HG03025 (cell line): ENCODE results near the gene CBL.

Experiments used
- ATAC-seq: cut with Tn5 transposase; IDR thresholded peaks from one replicate; pipeline ENCODE4 v1.9.1; 2021; ENCODE audit warnings: mild to moderate bottlenecking, moderate library complexity; ENCODE audit not compliant: unreplicated experiment, low FRiP score

CBL gene

DNA sequence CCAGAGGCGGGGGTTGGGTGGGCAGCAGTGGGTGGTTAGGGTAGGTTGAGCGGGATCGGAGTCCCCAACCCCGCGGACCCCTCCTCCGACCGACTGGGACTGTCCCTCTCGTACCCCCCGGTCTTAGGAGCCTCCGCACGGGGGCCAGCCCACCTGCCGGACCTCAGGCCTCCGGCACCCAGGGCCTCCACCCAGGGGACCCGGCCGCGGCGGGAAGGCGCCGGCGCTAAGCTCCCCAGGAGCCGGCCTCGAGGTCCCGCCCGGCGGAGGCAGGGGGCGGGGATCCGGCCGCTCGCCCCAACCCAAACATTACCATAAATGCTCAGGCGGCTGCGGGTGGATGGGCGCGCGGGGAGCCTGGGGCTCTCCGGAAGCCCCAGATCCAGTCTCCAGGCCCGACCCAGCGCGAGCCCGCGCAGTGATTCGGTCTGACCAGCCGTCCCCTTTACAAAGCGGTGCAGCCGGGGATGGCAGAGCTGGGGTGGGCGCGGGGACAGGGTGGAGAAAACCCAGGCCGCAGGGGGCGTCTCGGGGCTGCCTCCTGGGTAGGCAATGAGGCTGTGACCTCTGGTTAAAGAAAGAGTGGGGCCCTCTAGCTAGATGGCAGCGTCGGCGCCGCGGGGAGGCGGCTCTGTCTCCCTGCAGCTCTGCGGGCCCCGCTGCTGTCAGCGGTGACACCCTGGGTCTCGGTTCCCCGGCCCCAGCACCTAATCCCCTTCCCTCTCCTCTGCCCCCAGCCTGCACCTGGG lies 114.8 kb downstream of the CBL start:
- peak; percentile 35 for ATAC-seq

GRCh38 chr11:119322360-119322739 lies 116.2 kb downstream of the CBL start:
- ATAC-seq = no peak

GRCh38 chr11:119322921-119323531 lies 116.9 kb downstream of the CBL start:
- no peak for ATAC-seq

DNA sequence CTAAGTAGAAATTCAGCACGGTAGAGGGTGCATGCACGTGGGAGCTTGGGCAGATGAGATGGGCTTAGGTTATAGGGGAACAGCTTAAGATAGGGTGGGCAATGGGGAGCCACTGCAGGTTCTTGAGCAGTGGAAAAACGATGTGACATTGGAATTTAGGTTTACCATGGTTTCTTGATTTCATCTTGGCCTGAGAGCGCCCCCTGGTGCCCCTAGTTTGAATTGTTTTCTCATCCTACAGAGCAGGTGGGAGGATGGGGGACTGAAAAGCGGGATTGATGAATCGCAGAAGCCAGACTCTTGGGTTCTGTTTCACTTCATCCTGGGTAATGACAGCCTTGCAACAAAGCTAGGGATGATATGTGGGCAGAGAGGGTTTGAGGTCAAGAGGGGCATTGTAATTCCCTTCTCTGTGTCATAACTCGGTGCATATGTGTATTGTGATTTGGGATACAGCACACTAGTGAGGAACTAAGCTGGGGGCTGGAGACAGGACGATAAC lies 117.4 kb downstream of the CBL start:
- no peak for ATAC-seq

DNA sequence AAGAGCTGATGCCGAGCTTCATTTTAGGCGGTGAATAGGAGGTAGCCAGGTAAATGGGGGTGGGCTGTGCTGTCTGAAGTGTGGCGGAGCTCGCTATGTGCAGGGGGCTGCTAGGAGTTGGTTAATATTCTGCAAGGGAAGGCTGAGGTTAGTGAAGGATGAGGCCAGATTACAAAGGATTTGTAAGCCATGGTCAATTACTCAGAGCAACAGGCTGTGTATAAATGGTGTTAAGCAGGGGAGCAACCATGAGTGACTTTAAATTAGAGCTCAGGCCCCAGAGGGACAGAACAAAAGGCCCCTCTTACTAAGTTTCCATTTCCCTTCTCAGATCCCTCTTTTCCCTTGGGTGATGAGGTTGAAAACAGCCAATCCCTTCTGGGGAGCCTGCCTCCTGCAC lies 118.0 kb downstream of the CBL start:
- no peak for ATAC-seq

- ATAC-seq = no peak
Measured at GRCh38 chr11:119329320-119329719, 123.2 kb downstream of the CBL start.

DNA sequence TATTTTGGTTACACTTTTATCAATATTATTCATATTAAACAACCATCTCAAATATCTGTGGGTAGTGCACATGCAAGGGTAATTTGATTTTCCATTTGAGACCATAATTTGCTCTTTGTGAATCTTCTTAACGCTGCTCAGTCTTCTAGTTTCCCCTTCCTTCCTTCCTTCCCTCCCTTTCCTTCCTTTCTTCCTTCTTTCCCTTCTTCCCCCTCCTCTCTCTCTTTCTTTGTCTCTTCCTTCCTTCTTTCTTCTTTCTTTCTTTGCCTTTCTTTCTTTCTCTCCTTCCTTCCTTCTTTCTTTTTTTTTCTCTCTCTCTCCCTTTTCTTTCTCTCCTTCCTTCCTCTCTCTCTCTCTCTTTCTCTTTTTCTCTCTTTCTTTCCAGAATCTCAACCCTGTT lies 124.1 kb downstream of the CBL start:
- ATAC-seq = no peak

GRCh38 chr11:119332111-119332765 lies 126.1 kb downstream of the CBL start:
- no peak for ATAC-seq

DNA sequence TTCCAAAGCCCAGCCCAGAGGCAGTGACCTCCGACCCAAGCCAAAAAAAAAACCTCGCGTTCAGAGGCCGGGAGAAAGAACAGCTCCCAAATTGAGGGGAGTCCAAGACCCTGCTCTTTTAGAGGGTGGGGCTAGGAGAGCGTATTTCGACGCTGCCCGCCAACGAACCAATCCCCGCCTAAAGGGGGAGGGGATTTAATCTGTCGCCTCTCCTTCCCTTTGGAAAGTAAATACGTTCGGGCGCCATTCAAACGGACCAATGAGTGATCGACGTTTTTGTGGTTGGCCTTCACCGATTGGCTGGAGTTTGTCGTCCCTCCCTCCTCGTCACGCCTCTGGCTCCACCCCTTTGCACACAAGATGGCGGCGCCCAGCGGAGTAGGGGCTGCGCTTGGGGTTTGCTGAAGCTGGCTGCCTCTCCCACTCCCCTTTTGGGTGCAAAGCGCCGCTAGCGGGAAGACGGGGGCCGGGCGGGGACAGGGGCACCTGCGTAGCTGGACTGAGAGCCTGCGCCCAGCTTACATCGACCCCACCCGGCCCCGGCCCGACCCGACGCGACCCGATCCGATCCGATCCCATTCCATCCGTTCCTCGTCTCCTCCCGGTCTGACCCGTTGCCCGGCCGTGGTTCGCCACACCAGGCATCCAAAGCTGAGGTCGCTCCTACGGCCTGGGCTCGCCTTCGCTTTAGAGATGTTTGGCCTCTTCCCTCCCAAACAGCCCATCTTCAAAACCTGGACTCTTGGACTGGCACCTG lies 128.2 kb downstream of the CBL start, which contains the start of gene RNF26:
TSS of gene RNF26 (plus strand) at position 354 of the 757 bp plus-strand sequence. CDS start 596 bp downstream, outside the sequence.
- ATAC-seq = peak; percentile 92

- ATAC-seq = no peak
Measured at GRCh38 chr11:119335091-119335654, 129.0 kb downstream of the CBL start.

- no peak for ATAC-seq
Measured at GRCh38 chr11:119335655-119336543, 129.8 kb downstream of the CBL start.

DNA sequence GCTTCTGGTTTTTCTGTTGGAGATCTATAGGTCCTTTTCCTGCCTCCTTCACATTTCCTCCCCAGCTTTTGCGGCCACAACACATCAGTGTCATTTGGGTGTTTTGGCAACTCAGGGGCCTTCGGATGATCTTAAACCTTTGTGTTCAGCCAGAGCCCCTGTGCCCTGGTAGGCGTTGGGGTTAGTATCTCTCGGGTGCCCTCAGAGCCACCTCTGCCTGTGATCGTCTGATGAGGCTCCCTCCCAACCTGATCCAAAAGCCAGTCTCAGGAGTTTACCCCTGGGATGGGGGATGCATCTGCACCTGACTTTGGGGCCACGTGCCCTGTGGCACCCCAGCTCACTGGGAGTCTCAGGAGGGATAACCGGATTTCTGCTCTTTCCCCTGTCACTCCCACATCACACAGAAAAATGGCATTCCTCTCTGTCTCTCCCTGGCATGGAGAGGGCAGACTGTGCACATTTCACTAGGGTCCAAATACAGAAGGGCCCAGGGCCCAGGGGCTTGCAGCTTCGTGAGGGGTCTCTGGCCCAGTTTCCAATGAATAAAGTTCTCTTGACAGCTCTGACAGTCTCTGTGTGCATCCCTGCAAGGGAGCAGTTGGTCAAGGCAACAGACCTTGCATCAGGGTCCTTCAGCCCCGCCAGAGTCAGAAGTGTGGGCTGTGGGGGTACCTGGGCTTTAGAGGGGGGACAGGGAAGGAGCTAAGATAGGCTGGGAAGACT lies 130.8 kb downstream of the CBL start:
- ATAC-seq = no peak

- no peak for ATAC-seq
Measured at GRCh38 chr11:119337581-119338317, 131.6 kb downstream of the CBL start.

DNA sequence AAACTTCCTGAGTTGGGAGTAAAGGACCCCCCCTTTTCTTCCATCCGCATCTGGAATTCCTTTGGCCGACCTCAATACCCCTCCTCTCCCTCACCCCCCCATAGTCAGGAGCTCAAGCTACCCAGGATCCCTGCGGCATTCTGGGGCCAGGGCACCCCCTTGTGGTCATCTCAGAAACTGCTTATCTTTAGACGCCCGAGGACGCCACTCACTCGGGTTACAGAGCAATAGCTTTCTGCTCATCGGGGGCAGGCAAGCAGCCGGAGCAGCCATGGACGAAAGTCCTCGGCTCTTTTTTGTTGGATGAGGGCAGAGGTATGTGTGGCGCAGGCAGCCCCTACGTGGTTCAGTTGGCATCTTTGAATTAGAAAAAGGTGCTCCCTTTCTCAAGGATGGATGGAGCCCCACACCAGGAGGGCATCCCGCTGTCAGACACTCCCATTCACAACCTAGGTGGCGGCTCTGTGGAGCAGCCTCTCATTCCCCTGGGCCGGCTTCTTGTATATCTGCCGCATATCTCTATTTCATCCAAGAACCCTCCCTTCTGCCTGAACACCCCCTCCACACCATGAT lies 132.3 kb downstream of the CBL start:
- no peak for ATAC-seq

DNA sequence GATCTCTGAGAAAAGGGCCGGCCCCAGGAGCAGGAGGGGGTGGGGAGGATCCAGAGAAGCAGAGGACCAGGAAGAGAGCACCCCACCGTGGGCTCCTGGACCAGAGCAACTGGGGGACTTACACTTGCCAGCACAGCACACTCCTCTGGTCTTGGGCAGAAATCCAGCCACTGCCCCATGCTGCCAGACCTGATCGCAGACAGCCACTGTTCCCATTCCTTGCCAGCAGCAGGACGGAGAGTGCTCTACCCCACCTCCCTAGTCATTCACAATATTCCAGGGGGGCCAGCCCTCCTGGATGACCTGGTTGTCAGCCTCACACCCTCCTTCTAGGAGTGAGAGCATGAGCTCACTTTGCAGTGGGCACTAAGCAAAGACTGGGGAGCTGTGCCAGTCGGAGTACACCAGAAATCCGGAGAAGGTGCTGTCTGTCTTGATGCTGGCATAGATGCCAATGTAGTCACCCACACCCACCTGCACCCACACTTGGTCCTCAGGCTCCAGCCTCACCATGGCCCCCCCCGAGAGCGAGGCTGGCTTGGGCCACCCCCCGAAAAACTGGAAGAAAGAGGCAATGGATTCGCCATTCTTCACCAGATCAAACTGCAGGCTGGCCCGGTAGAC lies 132.9 kb downstream of the CBL start:
- no peak for ATAC-seq

DNA sequence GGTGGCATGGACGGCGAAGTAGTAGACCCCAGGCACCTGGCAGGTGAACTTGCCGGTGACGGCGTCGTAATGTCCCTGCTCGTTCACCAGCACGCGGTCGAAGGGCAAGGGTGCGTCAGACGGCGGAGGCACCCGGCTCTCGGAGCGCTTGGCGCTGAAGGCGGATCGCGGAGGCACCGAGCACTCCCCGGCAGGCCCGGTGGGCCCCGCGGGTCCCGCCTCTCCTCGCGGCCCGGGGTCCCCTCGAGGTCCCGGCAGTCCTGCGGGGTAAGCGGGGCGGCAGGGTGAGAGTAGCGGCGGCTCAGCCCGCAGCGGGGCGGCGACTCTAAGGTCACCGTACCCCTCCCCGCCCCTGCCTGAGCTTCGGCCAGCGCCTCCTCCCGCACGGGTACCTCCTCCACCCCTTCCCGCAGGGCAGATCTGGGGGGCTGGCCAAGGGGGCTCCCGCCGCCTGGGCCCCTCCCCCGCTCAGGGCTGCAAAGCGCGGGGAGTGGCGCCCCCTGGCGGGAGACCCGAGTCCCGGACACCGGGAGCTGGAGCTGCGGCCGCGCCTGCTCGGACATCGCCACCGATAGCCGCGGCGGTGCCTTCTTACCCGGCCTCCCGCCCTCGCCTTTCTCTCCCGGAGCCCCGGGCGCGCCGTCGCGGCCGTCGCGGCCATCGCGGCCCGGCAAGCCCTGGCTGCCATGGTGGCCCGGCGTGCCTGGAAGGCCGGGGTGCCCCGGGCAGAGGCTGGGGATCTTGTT lies 133.6 kb downstream of the CBL start:
- no peak for ATAC-seq
